K562 (cell line): ENCODE results near the gene RNF187. TPM values are rescaled to one million over a fixed set of nuclear protein-coding genes. Genes with fewer than 3 reads are reported as not detected.

Source experiments
- ELF2 ChIP-seq: fragments of 250-450 bp; sonication (Bioruptor Pico); IDR thresholded peaks from 2 replicates; pipeline ENCODE4 v1.5.0; 2021; ENCODE audit warnings: mild to moderate bottlenecking
- HMGN3 ChIP-seq: IDR thresholded peaks from 2 replicates; pipeline ENCODE4 v1.6.1; 2011; ENCODE audit warnings: borderline replicate concordance, low read depth, mild to moderate bottlenecking, mixed read lengths, low read length; ENCODE audit not compliant: insufficient read length; ENCODE audit errors: extremely low read depth
- JUND ChIP-seq, 2 experiments: IDR thresholded peaks; 2 replicates in 1 of 2; 3 replicates in 1 of 2; pipeline ENCODE4 v1.6.1; 2011; ENCODE audit warnings: borderline replicate concordance in 2 of 2, low read depth in 2 of 2, low read length in 2 of 2, improper control_type of control experiment in 1 of 2, missing biosample characterization in 1 of 2, missing genetic modification characterization in 1 of 2, missing genetic modification reagents in 1 of 2
- NR4A1 ChIP-seq, 2 experiments: fragments of 250-450 bp in 1 of 2; fragments of 450-650 bp in 1 of 2; sonication (Bioruptor Pico) in 1 of 2; IDR thresholded peaks; 2 replicates each; pipeline versions ENCODE4 v1.4.0 to v1.6.1; 2016 to 2020; ENCODE audit warnings: mild to moderate bottlenecking in 2 of 2, missing compliant biosample characterization in 1 of 2, missing genetic modification characterization in 1 of 2, moderate library complexity in 1 of 2
- SNAPC5 ChIP-seq: fragments of 250-450 bp; sonication (Bioruptor Pico); IDR thresholded peaks from 2 replicates; pipeline ENCODE4 v1.8.0; 2021; ENCODE audit warnings: moderate library complexity, mild to moderate bottlenecking, inconsistent platforms
- SRSF1 ChIP-seq: fragments of 200-400 bp; formaldehyde crosslinking; IDR thresholded peaks from 2 replicates; pipeline ENCODE4 v1.6.1; 2017; ENCODE audit warnings: mild to moderate bottlenecking, low read depth, low read length, moderate library complexity
- TAF7 ChIP-seq: fragments of 450-650 bp; IDR thresholded peaks from 2 replicates; pipeline ENCODE4 v1.6.1; 2016; ENCODE audit warnings: missing genetic modification characterization, missing compliant biosample characterization
- TBL1XR1 ChIP-seq, 2 experiments: IDR thresholded peaks; 2 replicates each; pipeline ENCODE4 v1.6.1; 2012; ENCODE audit warnings: improper control_type of control experiment in 2 of 2, low read length in 2 of 2, mild to moderate bottlenecking in 1 of 2
- USF2 ChIP-seq: sonication (generic); formaldehyde crosslinking; IDR thresholded peaks from 2 replicates; pipeline ENCODE4 v1.5.0; 2020; ENCODE audit warnings: missing genetic modification reagents
- ZFP91 ChIP-seq: sonication (generic); formaldehyde crosslinking; IDR thresholded peaks from 2 replicates; pipeline ENCODE4 v1.8.0; 2022; ENCODE audit warnings: mild to moderate bottlenecking, missing genetic modification reagents
- ZHX1 ChIP-seq: fragments of 150-350 bp; conservative IDR thresholded peaks from 2 replicates; pipeline ENCODE4 v1.6.1; 2014; ENCODE audit warnings: low read length
- ZNF311 ChIP-seq: fragments of 250-450 bp; sonication (Bioruptor Pico); IDR thresholded peaks from 2 replicates; pipeline ENCODE4 v1.4.0; 2020; ENCODE audit warnings: mild to moderate bottlenecking, moderate library complexity
- ZNF395 ChIP-seq: fragments of 200-800 bp; sonication (Bioruptor generic); IDR thresholded peaks from 2 replicates; pipeline ENCODE4 v1.6.1; 2017; ENCODE audit warnings: missing genetic modification characterization, missing compliant biosample characterization
- ZNF431 ChIP-seq: sonication (generic); formaldehyde crosslinking; IDR thresholded peaks from 2 replicates; pipeline ENCODE4 v1.8.0; 2022; ENCODE audit warnings: mild to moderate bottlenecking, missing genetic modification reagents
- polyA plus RNA-seq, 8 experiments: library from polyadenylated mRNA; depleted of rRNA in 4 of 8; stranded (reverse) in 5 of 8; unstranded in 3 of 8; fragments of >200 nt; fragmentation: Nextera tagmentation in 2 of 8; fragmentation: Illumina TruSeq in 1 of 8; extraction: Ambion mirVana in 2 of 8; extraction: Trizol in 1 of 8; gene quantifications; 2 replicates each; pipeline versions ENCODE4 v1.2.1 to v1.2.3, GENCODE V29; 2011 to 2014; ENCODE audit warnings: inconsistent platforms in 1 of 8, missing spikeins in 1 of 8
- total RNA-seq, 7 experiments: library from RNA; depleted of rRNA in 6 of 7; stranded (reverse); fragments of >200 nt in 6 of 7; fragmentation: Illumina TruSeq in 2 of 7; extraction: Trizol in 2 of 7; gene quantifications; 2 replicates each; pipeline versions ENCODE4 v1.2.1 to v1.2.3, GENCODE V29; 2011 to 2021; ENCODE audit warnings: low replicate concordance in 1 of 7

Gene RNF187
- total and polyA plus RNA-seq, 9 of the 15 experiments (the other 6 are each of a cell fraction or from before 2014, with no cell fraction given): 2.3 to 119 (median 41.9) TPM

- 0 out of 2 replicates have a peak, but pooled peaks have one; percentile 11 for TF ChIP-seq ZHX1
- peak; percentile 69 for TF ChIP-seq HMGN3
- TF ChIP-seq SNAPC5 (CRISPR knock-in tag): no peak
- peak; percentile 47; the same call in 1 of the 2 replicates for TF ChIP-seq TAF7
- 0 out of 2 replicates have a peak, but pooled peaks have one; percentile 28 for TF ChIP-seq NR4A1 (CRISPR knock-in tag; IDR thresholded peaks at IDR 0.05)
- no peak for TF ChIP-seq NR4A1 (tag; IDR thresholded peaks at IDR 0.05)
- peak; percentile 70 for TF ChIP-seq ZFP91
- TF ChIP-seq SRSF1: 0 out of 2 replicates have a peak, but pooled peaks have one; percentile 11
- peak; percentile 97 for TF ChIP-seq ZNF395 (CRISPR knock-in tag)
- TF ChIP-seq TBL1XR1 (IDR thresholded peaks at IDR 0.05; ENCODE audit: low read length in 2 of 2): peak; percentile 36 to 66; a peak in 3 of 4 replicates
- peak; percentile 54; the same call in 1 of the 2 replicates for TF ChIP-seq ELF2
- TF ChIP-seq JUND (IDR thresholded peaks at IDR 0.05; ENCODE audit: borderline replicate concordance, low read depth, low read length): peak; percentile 75
- TF ChIP-seq JUND (tag; IDR thresholded peaks at IDR 0.05; ENCODE audit: borderline replicate concordance, low read depth, low read length): peak; percentile 72; the same call in 2 of the 3 replicates
- TF ChIP-seq USF2 (CRISPR knock-in tag): no peak
- peak; percentile 86 for TF ChIP-seq ZNF431 (CRISPR knock-in tag)
- 0 out of 2 replicates have a peak, but pooled peaks have one; percentile 44 for TF ChIP-seq ZNF311 (CRISPR knock-in tag)
Measured at GRCh38 chr1:228486596-228487335, 416 bp upstream of the RNF187 start (continued).
